ENCODE results near the gene WASL.
"Not testable (repeated sequence)": the region's sequence is repeated elsewhere in the genome, so short reads cannot be mapped to it uniquely, and the experiment has no call there.

The WASL gene

GRCh38 chr7:123655614-123656013 is 93.2 kb downstream of the WASL start, which contains the start of gene LMOD2:
TSS of gene LMOD2 (plus strand) at chr7:123655866. CDS start at chr7:123655964, 98 bp downstream.
- DNase-seq = no peak

GRCh38 chr7:123653162-123653561 is 95.6 kb downstream of the WASL start:
- DNase-seq = no peak

- DNase-seq = no peak
These were observed 96.4 kb downstream of the WASL start for GRCh38 chr7:123652406-123652805.

GRCh38 chr7:123650595-123650994 is 98.2 kb downstream of the WASL start:
- no peak for DNase-seq

GRCh38 chr7:123649964-123650363 is 98.8 kb downstream of the WASL start:
- no peak for DNase-seq

GRCh38 chr7:123647106-123647730 is 101.6 kb downstream of the WASL start:
- DNase-seq = no peak

- no peak for DNase-seq
These were observed 103.3 kb downstream of the WASL start for GRCh38 chr7:123645516-123645915.

- DNase-seq = peak; percentile 88
These were observed 105.0 kb downstream of the WASL start for GRCh38 chr7:123643495-123644441.

- no peak for DNase-seq
These were observed 106.9 kb downstream of the WASL start for GRCh38 chr7:123641901-123642300.

GRCh38 chr7:123640583-123640982 is 108.2 kb downstream of the WASL start:
- DNase-seq = no peak

GRCh38 chr7:123639631-123640030 is 109.2 kb downstream of the WASL start:
- no peak for DNase-seq

- no peak for DNase-seq
These were observed 110.9 kb downstream of the WASL start for GRCh38 chr7:123637878-123638277.

GRCh38 chr7:123637203-123637602 is 111.6 kb downstream of the WASL start:
- no peak for DNase-seq

GRCh38 chr7:123635551-123636359 is 113.0 kb downstream of the WASL start:
- DNase-seq = no peak

- DNase-seq = not testable (repeated sequence)
These were observed 114.7 kb downstream of the WASL start for GRCh38 chr7:123634011-123634573.

GRCh38 chr7:123633553-123633952 is 115.2 kb downstream of the WASL start:
- DNase-seq = no peak

- no peak for DNase-seq
These were observed 116.0 kb downstream of the WASL start for GRCh38 chr7:123632808-123633207.
